Hair follicle dermal papilla cell (primary cell): ENCODE measurements around the gene ATP5ME. TPM values are rescaled to one million over a fixed set of nuclear protein-coding genes. Genes with fewer than 3 reads are reported as not detected.

ENCODE experiments used
- total RNA-seq: library from RNA; depleted of rRNA; stranded (reverse); fragments of >200 nt; gene quantifications from 2 replicates; pipeline ENCODE4 v1.2.3, GENCODE V29; 2012

ATP5ME gene, protein sequence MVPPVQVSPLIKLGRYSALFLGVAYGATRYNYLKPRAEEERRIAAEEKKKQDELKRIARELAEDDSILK
- total RNA-seq, result 31.9 and 47.2 TPM in 2 replicates

DNA sequence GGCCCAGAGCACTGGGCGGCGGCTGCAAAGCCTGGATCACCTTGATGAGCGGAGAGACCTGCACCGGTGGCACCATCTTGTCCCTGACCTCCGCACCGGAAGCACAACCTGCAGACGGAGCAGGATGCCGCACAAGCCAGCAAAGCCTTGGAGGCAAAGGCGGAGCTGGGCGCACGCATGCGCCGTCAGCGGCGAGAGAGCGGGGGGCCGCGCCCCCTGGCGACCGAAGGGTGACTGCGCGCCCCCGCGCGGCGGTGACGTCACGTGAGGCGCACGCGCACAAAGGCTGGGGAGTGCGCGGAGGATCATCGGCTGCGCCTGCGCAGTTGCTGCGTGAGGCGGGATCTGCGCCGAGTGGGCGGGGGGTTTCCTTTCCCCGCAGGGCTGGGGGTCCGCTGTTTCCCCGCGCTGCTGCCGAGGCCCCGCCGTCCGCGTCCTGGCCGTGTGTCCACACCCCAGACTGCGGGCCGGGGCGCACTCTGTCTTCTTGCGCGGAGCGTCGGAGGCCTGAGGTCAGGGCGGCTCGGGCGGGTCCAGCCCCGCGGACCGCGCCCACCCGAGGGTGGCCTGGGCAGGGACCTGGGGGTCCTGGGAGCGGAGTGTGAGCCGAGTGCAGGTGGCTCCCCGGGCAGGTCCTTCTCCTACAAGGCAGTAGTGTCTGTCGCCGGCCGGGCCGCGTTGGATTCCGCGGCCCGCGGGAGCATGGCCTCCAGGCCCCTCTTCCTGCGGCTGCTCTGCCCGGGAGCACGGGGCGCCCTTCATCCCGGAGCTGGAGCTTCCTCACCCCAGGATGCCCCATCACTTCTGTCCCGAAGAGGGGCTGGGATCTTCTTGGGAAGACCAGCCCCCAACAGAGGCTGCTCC lies at the start of gene ATP5ME, which contains the start of gene MYL5:
Gene ATP5ME (minus strand): TSS at position 105 of the 864 bp plus-strand sequence. CDS start 29 bp downstream, at position 76.
Gene MYL5 (plus strand): TSS at position 371 of the 864 bp plus-strand sequence. CDS start 3,485 bp downstream, outside the sequence.

DNA sequence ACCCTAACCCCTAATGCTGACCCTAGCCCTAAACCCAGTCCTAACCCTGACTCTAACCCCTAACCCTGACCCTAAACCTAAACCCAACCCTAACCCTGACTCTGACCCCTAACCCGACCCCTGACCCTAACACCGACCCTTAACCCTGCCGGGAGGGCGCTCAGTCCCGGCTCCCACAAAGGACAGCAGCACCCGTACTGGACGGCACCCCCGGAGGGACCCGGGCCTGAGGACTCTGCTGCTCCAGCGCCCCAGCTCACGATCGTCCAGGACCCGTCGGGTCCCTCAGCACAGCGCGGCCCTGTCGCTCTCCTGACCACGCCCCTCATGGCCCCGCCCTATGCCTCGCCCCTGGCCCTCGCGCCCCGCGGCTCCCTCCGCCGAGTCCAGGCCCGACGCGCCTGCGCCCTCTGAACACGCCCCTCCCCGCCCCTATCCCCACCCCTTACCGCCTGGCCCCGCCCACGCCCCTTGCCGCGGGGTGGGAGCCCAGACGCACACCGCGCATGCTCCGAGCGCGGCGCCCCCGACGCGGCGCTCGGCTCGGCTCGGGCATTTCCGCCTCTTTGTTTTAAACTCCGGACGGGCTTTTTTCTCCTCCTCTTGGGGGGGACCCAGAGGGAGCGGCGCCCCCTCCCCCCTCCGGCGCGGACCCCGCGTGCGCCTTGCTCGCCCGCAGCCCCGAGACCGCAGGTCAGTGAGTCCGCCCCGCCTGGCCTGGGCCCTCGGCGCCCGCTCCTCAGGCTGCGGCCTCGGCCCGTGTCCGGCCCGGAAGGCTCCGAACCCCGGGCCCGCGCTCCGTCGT lies 31.4 kb upstream of the ATP5ME start, which contains the start of gene PCGF3:
Gene PCGF3 (plus strand): TSS at position 555 of the 805 bp plus-strand sequence. CDS start 27,849 bp downstream, outside the sequence.

DNA sequence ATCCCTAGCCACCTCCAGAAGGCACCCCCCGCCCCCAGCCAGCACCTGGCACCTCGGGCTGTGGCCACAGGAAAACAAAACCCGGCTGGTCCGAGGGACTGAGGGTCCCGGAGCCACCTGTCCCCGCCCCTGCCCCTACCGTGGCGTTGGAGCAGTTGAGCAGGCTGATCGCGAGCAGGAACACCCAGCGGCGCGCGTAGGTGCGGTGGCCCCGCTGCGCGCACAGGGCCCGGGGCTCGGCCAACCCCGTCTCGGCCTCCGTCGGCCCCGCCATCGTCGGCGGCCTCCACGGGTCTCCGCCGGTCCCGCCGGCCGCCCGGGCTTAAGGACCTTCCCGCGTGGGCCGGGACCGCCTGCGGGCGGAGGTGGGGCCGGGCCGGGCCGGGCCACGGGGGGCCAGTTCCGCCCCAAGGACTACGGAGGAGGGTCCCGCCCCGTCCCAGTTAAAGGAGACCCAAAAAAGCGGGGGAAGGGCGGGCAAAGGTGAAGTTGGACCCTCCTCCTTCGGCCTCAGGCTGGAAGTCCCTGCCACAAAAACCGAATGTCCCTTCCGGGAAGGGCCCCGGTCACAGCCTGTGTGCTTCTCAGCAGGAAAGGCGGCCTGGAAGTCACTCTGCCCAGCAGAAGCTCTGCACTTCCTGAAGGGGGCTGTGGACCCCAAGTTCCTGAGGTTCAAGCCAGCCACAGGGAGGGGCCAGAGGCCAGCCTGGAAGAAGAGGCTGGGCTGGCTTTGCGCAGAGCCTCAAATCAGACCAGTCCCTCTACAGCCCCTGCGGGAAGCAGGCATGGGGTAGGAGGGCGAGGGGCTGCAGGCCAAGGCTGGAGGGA lies 15.0 kb upstream of the ATP5ME start, which contains the start of gene SLC49A3:
Gene SLC49A3 (minus strand): TSS at position 298 of the 828 bp plus-strand sequence. CDS start 24 bp downstream, at position 274.

DNA sequence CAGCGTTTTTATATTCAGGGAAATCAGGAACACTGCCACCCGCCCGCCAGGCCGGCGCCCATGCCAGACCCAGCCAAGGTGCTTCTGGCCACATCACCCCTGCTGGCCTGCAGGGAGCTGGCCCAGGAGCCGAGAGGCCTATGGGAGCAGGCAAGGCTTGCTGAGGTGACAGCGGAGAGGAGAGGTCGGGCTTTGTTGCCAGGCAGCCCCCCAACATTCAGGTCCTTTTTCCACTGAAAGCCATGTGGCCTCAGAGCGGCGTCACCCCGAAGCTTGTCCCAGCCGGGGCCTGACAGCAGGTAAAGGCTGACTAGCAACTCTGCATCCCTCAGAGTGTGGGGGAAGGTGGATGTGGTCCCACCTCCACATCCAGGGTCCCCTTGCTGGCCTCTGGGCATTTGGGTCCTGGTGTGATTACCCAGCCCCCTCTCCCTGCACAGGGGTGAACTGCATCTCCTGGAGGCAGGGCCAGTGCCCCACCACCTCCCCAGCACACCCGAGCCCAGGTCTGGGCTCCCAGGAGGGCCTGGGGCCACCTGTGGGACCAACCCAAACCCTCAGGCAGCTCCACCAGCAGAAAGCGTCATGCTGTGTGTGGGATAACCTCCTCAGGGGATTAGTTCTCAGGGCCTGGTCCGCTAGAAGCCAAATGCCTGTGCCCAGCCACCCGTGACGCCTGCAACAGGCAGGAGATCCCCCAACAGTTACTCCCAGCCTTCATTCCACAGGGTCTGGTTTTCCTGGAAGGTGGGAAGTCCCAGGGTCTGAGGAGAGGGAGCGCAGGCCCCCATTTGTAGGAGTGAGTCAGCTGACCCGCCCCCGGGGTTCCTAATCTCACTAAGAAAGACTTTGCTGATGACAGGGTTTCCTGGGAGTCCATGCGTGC lies 49.1 kb downstream of the ATP5ME start, which contains the start of gene PDE6B:
Gene PDE6B (plus strand): TSS at position 869 of the 886 bp plus-strand sequence. CDS start 54 bp downstream, outside the sequence.

Other genes starting within 250 kb of the ATP5ME start
- gene ZNF721, start 175.1 kb downstream of the ATP5ME start, total RNA-seq, result 13.6 and 22.6 TPM in 2 replicates
- 44.3 and 58.4 TPM in 2 replicates for gene PIGG, start 175.1 kb downstream of the ATP5ME start, total RNA-seq
- gene TMEM271, start 98.0 kb downstream of the ATP5ME start, total RNA-seq, result not detected in 2 replicates
- 0.49 TPM in 1 of 2 replicates, not detected in the other for gene PDE6B, start 48.7 kb downstream of the ATP5ME start, total RNA-seq
- 19.8 and 21.3 TPM in 2 replicates for gene MYL5, start 266 bp upstream of the ATP5ME start, total RNA-seq
- 4.4 and 8.5 TPM in 2 replicates for gene SLC49A3, start 14.9 kb upstream of the ATP5ME start, total RNA-seq
- 41.0 and 44.3 TPM in 2 replicates for gene PCGF3, start 31.6 kb upstream of the ATP5ME start, total RNA-seq
- not detected in 2 replicates for gene CPLX1, start 151.9 kb upstream of the ATP5ME start, total RNA-seq